Measurements from ENCODE around the gene IGF1R.

GRCh38 chr15:98674336-98674735, 26.0 kb downstream of the IGF1R start:
- no peak for TF ChIP-seq CTCF (IDR thresholded peaks at IDR 0.05; ENCODE audit: low read depth, low read length)
- no peak for TF ChIP-seq EZH2phosphoT487 (IDR thresholded peaks at IDR 0.05; ENCODE audit: low read depth)
